PC-3 (cell line): ENCODE results near the gene MAP2K3.

Experiments used
- CTCF ChIP-seq: fragments of 300-600 bp; sonication (generic); conservative IDR thresholded peaks from 2 replicates; pipeline ENCODE4 v1.5.1; 2017; ENCODE audit warnings: antibody characterized with exemption, low read depth, mild to moderate bottlenecking, low read length
- EZH2 ChIP-seq: fragments of 300-600 bp; sonication (generic); IDR thresholded peaks from one replicate; pipeline ENCODE4 v1.6.1; 2017; ENCODE audit warnings: antibody characterized with exemption, mild to moderate bottlenecking, low read length; ENCODE audit not compliant: unreplicated experiment

- TF ChIP-seq CTCF (no peak), EZH2 (no peak)
These were observed 2.6 kb downstream of the MAP2K3 start for GRCh38 chr17:21286909-21287702.
